HEK293T (cell line): ENCODE data around the gene NUDT14.

Experiments used
- BHLHE40 ChIP-seq: fragments of 450-650 bp; IDR thresholded peaks from 2 replicates; pipeline ENCODE4 v1.6.1; 2016; ENCODE audit warnings: mild to moderate bottlenecking, moderate library complexity, borderline replicate concordance
- CTBP1 ChIP-seq: fragments of 450-650 bp; IDR thresholded peaks from 2 replicates; pipeline ENCODE4 v1.6.1; 2016; ENCODE audit warnings: borderline replicate concordance
- ELF4 ChIP-seq: fragments of 450-650 bp; IDR thresholded peaks from 2 replicates; pipeline ENCODE4 v1.6.1; 2017; ENCODE audit warnings: antibody characterized with exemption
- FOXA1 ChIP-seq: fragments of 450-650 bp; IDR thresholded peaks from 2 replicates; pipeline ENCODE4 v1.6.1; 2016; ENCODE audit warnings: mild to moderate bottlenecking
- LEF1 ChIP-seq: fragments of 450-650 bp; IDR thresholded peaks from 2 replicates; pipeline ENCODE4 v1.6.1; 2017; ENCODE audit warnings: mild to moderate bottlenecking, borderline replicate concordance
- NFRKB ChIP-seq: fragments of 450-650 bp; IDR thresholded peaks from 2 replicates; pipeline ENCODE4 v1.6.1; 2016; ENCODE audit warnings: mild to moderate bottlenecking, moderate library complexity
- PKNOX1 ChIP-seq: fragments of 450-650 bp; IDR thresholded peaks from 2 replicates; pipeline ENCODE4 v1.6.1; 2016
- SP1 ChIP-seq: fragments of 450-650 bp; IDR thresholded peaks from 2 replicates; pipeline ENCODE4 v1.6.1; 2017
- SUZ12 ChIP-seq: fragments of 450-650 bp; IDR thresholded peaks from 2 replicates; pipeline ENCODE4 v1.6.1; 2016; ENCODE audit warnings: mild to moderate bottlenecking
- TARDBP ChIP-seq: fragments of 450-650 bp; IDR thresholded peaks from 2 replicates; pipeline ENCODE4 v1.6.1; 2016

- no peak for TF ChIP-seq NFRKB
- no peak for TF ChIP-seq PKNOX1
- no peak for TF ChIP-seq SUZ12
- no peak for TF ChIP-seq FOXA1
- TF ChIP-seq CTBP1: no peak
- no peak for TF ChIP-seq TARDBP
- TF ChIP-seq BHLHE40: no peak
- no peak for TF ChIP-seq ELF4
- TF ChIP-seq LEF1: no peak
- TF ChIP-seq SP1: no peak
These were observed 33.3 kb upstream of the NUDT14 start for GRCh38 chr14:105214324-105214915.
